GM21529 (cell line): Measurements from ENCODE around the gene GYG1.
"Not testable (repeated sequence)": the region's sequence is repeated elsewhere in the genome, so short reads cannot be mapped to it uniquely, and the experiment has no call there.

Source experiments
- ATAC-seq: cut with Tn5 transposase; IDR thresholded peaks from one replicate; pipeline ENCODE4 v1.9.1; 2021; ENCODE audit not compliant: unreplicated experiment

GYG1 gene

DNA sequence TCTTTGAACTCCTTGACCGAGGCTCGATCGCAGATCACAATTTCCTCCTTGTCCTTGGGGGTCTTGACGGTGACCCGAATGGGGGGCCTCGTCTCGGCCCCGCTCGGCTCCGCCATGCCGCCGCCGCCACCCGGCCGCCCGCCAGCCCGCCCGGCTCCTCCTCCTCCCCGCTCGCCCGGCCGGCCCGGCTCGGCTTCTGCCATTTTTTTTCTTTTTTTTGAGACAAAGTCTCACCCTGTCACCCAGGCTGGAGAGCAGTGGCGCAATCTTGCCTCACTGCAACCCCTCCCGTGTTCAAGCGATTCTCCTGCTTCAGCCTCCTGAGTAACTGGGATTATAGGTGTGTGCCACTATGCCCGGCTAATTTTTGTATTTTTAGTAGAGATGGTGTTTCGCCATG is 3.8 kb upstream of the GYG1 start:
- ATAC-seq, result not testable (repeated sequence)

- ATAC-seq, result peak; percentile 19
These were observed 1.1 kb upstream of the GYG1 start for GRCh38 chr3:148990236-148990635.

DNA sequence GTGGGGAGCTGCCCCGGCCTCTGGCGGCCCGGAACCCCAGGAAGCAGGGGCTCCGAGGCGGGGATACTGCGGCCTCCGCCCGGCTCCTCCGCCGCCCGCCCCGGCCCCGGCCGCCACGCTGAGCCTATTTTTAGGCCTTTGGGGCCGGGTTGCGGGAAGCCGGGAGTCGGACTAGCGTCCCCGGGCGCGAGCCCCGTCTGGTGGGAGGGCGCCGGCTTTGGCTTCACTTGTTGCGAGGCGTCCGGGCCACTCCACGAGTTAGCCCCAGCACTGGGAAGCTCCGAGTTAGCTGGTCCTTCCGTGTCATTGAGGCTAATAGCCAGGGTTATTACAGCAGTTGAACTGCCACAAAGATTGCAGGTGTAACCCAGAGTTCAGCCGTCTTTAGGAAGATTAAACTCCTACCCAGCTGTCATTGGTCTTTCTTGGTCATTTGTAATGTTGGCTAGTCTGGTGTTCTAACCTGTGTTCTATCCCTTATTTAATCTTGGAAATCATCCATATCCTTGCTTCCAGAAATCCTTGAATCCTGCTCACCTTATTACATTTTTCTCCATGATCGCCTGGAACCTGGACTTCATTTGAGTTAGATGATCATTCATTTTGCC is 791 bp downstream of the GYG1 start:
- peak; percentile 31 for ATAC-seq

DNA sequence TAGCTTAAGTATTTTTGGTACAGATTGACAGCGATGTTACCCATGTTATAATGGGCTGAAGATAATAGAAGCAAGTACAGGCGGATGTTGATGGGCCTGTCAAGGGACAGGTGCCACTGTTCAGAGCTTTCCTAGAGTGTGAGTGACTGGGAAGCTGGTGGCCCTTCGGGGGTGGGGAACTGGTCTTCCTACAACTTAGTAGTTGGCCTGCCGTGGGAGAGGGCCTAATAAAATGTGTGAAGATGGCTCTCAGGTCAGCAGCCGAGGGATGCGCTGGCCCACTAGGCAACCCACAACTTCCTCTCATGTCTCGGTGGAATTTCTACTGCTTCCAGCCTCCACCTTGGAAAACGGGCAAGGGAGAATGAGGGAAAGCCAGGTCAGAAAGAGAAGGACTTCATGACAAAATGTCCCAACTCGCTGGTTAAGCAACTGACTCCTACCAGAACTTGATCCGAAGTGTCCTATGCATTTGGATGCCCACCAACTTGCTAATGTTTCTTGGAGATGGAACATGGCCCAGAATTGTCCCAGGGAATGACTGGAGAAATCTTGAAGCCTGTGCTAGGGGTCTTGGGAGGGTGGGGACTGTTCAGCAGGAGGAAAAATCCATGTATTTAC is 1.4 kb downstream of the GYG1 start:
- no peak for ATAC-seq

GRCh38 chr3:148997623-148998022 is 6.3 kb downstream of the GYG1 start:
- ATAC-seq, result no peak

DNA sequence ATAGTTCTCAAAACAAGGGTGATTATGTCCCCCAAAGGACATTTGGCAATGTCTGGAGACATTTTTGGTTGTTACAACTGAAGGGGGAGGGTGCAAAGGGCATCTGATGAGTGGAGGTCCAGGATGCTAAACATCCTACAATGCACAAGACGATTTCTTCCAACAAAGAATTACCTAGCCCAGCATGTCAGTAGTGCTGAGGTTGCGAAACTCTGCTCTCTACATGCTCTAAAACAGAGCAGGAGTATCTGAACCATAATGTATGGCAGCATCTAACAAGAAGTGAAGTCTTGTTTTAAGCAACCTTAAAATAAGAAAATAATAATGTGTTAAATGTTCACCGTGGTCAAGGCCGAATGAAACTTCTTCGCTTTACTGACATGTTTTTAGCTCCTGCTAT is 7.0 kb downstream of the GYG1 start:
- no peak for ATAC-seq

GRCh38 chr3:148998715-148999423 is 7.5 kb downstream of the GYG1 start:
- ATAC-seq, result no peak

GRCh38 chr3:148999806-149000205 is 8.5 kb downstream of the GYG1 start:
- no peak for ATAC-seq

- no peak for ATAC-seq
These were observed 8.9 kb downstream of the GYG1 start for GRCh38 chr3:149000206-149000745.

DNA sequence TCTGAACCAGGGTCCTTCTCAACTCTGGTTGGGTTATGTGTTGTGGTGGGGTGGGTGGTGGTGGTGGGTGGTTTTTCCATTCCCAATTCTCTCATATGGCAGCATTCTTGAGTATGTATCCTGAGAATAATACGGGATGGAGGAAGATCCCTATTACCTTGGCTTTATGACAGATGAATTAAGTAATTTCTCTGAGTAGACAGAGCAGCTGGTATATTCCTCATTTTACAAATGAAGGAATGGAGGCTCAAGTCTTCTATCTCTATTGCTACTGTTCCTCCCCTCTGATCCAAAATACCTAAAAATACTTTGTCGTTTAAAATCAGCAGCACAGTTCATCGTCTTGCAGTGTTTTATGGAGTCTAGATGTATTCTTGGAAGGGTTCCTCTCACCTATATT is 10.4 kb downstream of the GYG1 start:
- no peak for ATAC-seq

DNA sequence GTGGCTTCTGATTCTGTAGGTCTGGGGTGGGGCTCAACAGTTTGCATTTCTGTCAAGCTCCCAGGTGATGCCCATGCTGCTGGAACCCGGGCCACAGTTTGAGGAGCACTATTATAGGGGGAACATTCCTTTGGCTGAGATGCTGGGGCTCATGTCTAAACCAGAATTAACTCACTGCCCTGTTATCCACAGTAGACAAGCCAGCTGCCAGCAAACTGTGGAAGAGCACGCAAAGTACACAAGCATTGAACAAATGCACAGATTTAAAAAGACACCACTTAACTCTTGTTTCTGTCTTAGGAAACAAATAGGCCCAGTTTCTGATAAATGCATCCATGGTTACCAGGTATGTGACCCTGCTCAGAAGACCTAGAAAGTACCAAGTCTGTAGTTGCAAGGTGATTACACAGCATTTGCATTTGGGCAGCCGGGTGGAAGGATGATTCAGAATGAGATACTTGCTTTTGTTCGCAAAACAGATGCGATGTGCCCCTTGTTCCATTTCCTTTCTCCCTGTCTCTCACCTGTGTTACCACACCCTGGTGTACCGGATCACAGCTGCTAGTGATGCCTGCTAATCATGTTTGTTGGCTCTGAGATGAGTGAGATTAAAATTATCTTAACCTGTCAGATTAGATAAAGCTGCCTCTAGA is 12.4 kb downstream of the GYG1 start:
- peak; percentile 87 for ATAC-seq

- ATAC-seq, result no peak
These were observed 13.3 kb downstream of the GYG1 start for GRCh38 chr3:149004622-149005021.

- no peak for ATAC-seq
These were observed 14.1 kb downstream of the GYG1 start for GRCh38 chr3:149005416-149005815.

DNA sequence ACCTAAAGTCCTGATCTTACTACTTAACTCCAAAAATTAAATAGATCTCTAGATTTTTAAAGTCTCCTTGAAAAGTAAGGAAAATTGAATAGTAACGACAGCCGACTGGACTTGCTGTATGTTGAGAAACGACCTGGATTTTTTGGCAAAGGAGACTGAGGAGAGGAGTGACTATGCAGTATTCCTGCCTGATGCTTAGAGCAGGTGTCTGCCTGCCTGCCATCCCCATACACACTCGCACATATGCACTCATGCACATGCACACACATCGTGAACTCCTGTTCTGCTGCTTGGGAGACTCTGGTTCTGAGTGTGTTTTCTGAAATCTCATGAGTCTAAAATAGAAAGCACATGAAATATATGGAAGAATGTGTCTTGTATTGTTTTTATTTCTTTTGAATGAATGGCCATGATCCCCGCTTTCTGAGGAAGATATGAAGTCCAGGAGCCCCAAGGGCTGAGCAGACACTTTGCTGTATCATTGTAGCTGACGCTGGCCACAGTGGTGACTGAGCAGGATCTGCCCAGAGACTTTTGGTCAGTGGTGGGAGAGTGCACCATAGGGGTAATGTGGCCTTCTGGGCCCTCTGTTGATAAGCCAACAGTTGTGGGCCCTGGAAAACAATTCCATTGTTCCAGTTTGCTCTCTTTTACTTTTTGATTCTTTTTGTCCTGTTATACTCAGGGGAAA is 16.4 kb downstream of the GYG1 start:
- no peak for ATAC-seq

DNA sequence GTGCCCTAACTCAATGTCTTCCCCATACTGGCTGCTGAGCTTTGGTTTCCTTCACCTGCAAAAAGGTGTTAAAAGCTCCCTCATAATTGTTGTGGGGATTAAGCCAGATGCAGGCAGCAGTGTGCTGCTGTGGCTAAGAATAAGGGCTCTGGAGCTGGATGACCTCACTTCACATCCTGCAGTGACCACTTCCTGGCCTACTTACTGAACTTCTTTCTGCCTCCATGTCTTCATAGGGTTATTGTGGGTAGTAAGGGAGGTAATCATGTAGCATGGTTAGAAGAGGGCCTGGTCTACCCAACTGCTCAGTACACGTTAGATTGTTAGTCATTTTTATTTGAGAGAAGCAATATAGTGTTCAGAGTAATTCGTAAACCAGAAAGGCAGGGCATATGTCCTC is 18.4 kb downstream of the GYG1 start:
- ATAC-seq, result peak; percentile 90

DNA sequence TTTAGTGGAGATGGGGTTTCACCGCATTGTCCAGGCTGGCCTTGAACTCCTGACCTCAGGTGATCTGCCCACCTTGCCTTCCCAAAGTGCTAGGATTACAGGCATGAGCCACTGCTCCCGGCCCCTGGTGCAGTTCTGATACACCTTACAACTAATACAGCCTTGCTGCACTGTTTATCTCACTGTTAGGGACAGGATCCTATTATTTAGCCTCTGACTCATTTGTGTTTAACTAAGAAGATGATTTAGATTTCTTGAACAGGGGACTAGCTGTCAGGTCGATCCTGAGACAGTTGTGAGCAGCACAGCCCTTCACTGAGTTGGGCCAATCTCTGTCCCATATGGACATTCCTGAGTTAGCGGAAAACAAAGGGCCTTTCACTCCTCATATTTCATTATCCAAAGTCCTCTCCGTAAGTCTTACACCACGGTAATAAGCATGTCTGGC is 19.2 kb downstream of the GYG1 start:
- no peak for ATAC-seq

GRCh38 chr3:149010966-149011365 is 19.6 kb downstream of the GYG1 start:
- ATAC-seq, result no peak

DNA sequence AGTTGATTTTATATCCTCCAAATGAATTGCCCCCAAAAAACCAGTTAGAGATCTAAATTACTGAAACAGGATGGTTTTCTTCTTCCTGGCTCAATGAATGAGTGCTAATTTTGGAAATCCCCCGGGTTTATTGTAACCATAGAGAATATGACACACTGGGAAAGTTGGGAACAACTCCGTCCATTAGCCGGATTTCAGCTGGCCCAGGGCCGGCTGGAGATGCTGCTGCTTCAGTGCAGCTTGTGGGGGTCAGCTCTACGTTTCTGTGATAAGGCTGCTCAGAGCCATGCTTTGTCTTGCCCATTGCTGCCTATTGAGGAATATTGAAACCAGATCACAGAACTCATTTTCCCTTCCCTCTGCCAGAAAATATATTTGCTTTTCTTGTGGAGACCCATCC is 20.3 kb downstream of the GYG1 start:
- ATAC-seq, result no peak

- ATAC-seq, result no peak
These were observed 22.4 kb downstream of the GYG1 start for GRCh38 chr3:149013726-149014125.

- no peak for ATAC-seq
These were observed 24.1 kb downstream of the GYG1 start for GRCh38 chr3:149015393-149015792.

DNA sequence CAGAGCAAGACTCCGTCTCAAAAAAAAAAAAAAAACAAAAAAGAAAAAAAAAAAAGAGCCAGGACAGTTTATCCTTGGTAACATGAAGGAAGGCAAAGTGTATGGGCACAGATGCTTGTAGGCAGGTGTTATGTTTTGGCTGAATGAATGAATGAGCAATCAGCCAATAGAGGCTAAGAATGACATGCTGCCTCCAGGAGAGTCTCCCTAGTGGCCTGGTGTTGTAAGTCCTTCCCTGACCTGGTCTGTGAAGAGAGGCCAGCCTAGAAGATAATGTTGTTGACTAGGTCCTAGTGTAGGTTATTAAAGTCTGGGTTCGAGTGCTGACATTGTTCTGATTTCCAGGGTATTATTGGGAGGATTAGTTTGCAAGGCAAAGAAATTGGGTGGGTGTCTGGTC is 24.9 kb downstream of the GYG1 start:
- ATAC-seq, result no peak
